Kidney glomerular epithelial cell (primary cell): Measurements from ENCODE around the gene CAMK2B.

ENCODE experiments used
- DNase-seq: peaks from one replicate; lab custom pipeline; 2025; lab: John Stamatoyannopoulos, UW

CAMK2B gene

GRCh38 chr7:44229546-44230105, 95.8 kb downstream of the CAMK2B start:
- no peak for DNase-seq

DNA sequence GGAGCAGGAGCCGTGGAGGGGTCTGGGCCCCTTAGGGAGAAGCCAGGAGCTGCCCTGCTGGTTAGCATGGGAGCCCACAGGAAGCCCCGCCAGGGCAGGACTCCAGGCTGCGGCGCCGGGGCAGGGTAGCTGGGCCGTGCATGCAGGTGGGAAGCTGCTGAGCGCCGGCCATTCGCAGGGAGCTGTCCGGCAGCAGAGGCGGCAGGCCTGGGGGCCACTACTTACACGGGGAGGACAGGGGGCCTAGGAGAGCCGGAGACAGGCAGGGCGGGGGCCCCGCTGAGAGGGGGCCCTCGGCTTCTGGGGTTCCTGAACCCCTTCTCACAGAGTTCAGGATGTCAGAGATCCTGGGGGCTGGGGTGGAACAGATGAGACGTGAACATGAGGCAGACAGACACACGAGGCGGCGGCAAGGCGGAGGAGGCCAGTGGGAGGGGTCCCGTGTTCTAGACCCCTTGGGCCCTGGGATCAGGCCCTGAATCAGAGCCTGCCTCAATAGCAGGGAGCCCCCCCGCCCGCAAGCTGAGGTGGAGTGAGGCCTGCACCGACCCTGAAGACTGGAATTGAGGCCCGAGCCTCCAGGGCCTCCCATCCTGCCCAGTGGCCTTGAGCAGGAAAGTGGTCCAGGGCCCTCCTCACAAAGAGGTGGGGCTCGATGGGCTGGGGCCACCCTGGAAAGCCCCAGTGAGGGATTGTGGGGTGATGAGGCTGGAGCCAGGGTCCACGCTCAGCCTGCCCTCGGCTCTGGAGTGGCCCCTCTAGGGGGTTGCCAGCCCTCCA, 96.6 kb downstream of the CAMK2B start:
- no peak for DNase-seq

GRCh38 chr7:44227911-44228310, 97.5 kb downstream of the CAMK2B start:
- no peak for DNase-seq

- no peak for DNase-seq
These were observed 99.0 kb downstream of the CAMK2B start for GRCh38 chr7:44226396-44226753.

- no peak for DNase-seq
These were observed 99.6 kb downstream of the CAMK2B start for GRCh38 chr7:44225566-44226395.

- no peak for DNase-seq
These were observed 100.3 kb downstream of the CAMK2B start for GRCh38 chr7:44224974-44225565.

GRCh38 chr7:44224080-44224973, 101.1 kb downstream of the CAMK2B start:
- no peak for DNase-seq

- no peak for DNase-seq
These were observed 101.9 kb downstream of the CAMK2B start for GRCh38 chr7:44223362-44224079.

GRCh38 chr7:44222776-44223261, 102.6 kb downstream of the CAMK2B start:
- DNase-seq = no peak

DNA sequence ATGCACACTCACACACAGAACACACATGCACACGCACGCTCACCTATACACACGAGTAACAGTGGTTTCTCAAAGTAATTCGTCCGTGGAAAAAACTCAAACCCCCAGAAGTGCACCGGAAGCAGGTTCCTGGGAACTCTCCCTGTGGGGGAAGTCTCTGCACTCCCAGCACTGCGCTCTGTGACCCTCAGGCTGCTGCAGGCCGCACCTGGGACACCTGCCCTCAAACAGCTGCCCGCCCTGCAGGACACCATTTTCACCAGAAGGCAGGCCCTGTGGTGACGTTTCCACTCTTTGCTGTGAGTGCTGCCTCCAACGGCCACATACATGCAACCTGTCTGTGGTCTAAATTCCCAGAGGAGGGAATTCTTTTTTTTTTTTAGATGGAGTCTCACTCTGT, 103.3 kb downstream of the CAMK2B start:
- no peak for DNase-seq

DNA sequence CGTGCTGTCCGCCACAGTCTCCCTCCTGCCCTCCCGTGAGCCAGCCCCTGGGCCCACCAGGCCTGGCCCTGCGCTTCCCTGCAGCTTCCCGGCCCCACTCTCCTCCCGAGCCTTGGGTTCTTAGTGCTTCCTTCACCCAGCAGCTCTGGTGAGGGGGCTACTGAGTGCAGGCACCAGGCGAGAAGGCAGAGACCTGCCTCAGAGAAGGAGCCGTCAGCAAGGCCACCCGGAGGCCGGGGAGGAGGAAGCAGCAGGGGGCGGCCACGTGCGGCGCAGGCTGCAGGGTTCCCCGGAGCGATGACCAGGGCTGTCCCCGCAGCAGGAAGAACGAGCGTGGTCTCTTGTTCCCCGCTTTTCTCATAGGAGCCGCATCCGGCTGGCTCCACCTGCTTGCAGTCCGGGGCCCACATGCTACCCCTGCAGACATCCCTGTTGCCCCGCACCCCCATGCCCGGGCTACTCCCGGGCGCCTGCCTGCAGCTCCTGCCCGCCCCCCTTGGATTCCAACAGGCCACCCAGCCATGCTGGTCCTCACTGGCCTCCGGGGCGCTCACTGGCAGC, 104.1 kb downstream of the CAMK2B start:
- DNase-seq = no peak

DNA sequence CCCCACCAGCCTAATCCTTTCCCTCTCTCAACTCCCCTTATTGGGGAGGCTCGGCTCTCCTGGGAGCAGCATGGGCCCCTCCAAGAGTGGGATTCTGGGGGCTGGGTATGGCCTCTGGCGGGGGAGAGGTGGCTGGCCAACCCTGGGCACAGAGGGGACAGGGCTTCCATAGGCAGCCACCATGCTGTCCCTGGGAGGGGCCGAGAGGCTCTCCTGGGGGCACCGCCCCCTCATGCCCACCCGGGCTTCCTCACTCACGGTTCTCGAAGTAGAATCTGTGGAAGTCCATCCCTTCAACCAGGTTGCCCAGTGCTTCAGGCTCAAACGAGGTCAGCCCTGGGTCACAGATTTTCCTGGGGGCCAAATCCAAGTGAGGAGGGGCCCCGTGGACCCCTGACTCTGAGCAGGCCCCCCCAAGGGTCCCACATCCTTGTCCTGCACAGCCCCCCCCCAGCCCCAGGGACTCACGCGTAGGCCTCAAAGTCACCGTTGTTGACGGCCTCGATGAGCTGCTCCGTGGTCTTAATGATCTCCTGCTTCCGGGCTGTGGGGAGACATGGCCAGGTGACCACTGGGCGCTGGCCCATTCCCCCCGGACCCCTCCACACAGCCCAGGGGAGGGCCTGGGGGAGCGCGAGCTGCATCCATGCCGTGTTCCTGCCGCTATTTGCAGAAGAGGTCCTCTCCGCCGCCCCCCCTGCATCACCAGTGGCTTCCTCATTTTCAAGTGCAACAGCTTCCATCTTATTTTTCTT, 104.9 kb downstream of the CAMK2B start:
- DNase-seq = no peak

- DNase-seq = no peak
These were observed 105.4 kb downstream of the CAMK2B start for GRCh38 chr7:44220046-44220357.

GRCh38 chr7:44219371-44220045, 105.9 kb downstream of the CAMK2B start:
- no peak for DNase-seq

- DNase-seq = no peak
These were observed 106.8 kb downstream of the CAMK2B start for GRCh38 chr7:44218418-44219201.

DNA sequence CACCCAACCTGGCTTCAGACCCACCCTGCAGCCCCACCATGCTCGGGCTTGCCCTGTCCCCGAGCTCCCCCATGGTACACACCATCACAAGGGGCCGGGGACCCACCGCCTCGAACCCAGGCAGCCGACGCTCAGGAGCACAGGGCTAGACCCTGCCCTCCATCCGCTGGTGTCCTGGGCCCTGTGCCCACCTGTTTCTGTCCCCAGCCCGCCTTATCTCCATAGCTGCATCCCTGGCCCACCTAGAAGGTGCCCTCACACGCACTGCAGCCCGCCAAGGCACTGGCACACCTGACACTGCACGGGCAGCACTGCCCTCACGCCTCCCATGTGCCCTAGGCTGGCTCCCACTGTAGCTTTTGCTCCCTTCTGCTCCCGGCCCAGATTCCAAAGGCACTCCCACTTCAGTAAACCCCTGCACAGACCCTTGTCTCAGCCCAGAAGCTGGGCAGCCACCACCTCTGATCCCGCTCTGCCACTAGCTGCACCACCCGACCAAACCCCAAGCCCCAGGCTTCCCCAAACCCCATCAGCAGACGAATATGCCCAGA, 107.5 kb downstream of the CAMK2B start:
- no peak for DNase-seq

- DNase-seq = no peak
These were observed 108.1 kb downstream of the CAMK2B start for GRCh38 chr7:44217223-44217714.
